ENCODE results near the gene RNF40.

RNF40 gene

GRCh38 chr16:30748634-30749445 is 13.3 kb upstream of the RNF40 start:
- no peak for DNase-seq (ENCODE audit: extremely low read depth, low read depth)
- no peak for TF ChIP-seq CTCF (IDR thresholded peaks at IDR 0.05; ENCODE audit: low read depth, low read length)

GRCh38 chr16:30750201-30750600 is 11.9 kb upstream of the RNF40 start:
- no peak for DNase-seq (ENCODE audit: extremely low read depth, low read depth)
- TF ChIP-seq CTCF (IDR thresholded peaks at IDR 0.05; ENCODE audit: low read depth, low read length) = no peak

- DNase-seq (ENCODE audit: extremely low read depth, low read depth) = no peak
- TF ChIP-seq CTCF (IDR thresholded peaks at IDR 0.05; ENCODE audit: low read depth, low read length) = no peak
Observed at GRCh38 chr16:30750876-30751465, 11.2 kb upstream of the RNF40 start.

- DNase-seq (ENCODE audit: extremely low read depth, low read depth) = no peak
- no peak for TF ChIP-seq CTCF (IDR thresholded peaks at IDR 0.05; ENCODE audit: low read depth, low read length)
Observed at GRCh38 chr16:30753596-30753995, 8.5 kb upstream of the RNF40 start.

GRCh38 chr16:30755955-30756780 is 6.0 kb upstream of the RNF40 start:
- no peak for TF ChIP-seq CTCF (IDR thresholded peaks at IDR 0.05; ENCODE audit: low read depth, low read length)
- DNase-seq (ENCODE audit: extremely low read depth, low read depth) = no peak

GRCh38 chr16:30756781-30757100 is 5.4 kb upstream of the RNF40 start:
- DNase-seq (ENCODE audit: extremely low read depth, low read depth) = no peak

More at GRCh38 chr16:30756781-30757100, 5.4 kb upstream of the RNF40 start:
- no peak for TF ChIP-seq CTCF (IDR thresholded peaks at IDR 0.05; ENCODE audit: low read depth, low read length)

Measured in AG09319 (cell line).